MV-4-11 (cell line): ENCODE results near the gene CPA2.
A peak's percentile ranks its signal among the peaks of the same experiment; 100 is the strongest.
"Not testable (repeated sequence)": the region's sequence is repeated elsewhere in the genome, so short reads cannot be mapped to it uniquely, and the experiment has no call there.

Experiments used
- DNase-seq: peaks from one replicate; lab custom pipeline; 2025; lab: John Stamatoyannopoulos, UW

CPA2 gene

GRCh38 chr7:130266258-130266960 is at the start of gene CPA2:
Gene CPA2 (plus strand): TSS chr7:130266863. CDS start chr7:130266882, 19 bp downstream.
- DNase-seq: no peak

GRCh38 chr7:130218806-130219620 is 47.6 kb upstream of the CPA2 start:
- no peak for DNase-seq

DNA sequence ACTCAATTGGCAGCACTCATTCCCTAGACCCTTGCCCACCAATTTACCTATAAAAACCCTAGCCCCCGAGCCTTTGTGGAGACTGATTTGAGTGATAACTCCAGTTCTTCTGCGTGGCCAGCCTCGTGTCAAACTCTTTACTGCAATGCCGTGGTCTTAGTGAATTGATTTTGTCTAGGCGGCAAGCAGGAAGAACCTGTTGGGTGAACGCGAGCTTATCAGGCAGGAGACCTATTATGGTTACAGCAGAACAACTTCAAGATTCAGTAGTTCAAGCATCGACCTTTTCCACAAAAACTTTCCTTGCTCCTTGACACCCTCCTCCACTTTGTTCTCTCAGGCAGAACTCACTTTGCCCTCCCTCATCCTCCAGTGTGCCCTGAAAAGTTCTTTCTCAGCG is 46.8 kb upstream of the CPA2 start:
- DNase-seq: no peak

DNA sequence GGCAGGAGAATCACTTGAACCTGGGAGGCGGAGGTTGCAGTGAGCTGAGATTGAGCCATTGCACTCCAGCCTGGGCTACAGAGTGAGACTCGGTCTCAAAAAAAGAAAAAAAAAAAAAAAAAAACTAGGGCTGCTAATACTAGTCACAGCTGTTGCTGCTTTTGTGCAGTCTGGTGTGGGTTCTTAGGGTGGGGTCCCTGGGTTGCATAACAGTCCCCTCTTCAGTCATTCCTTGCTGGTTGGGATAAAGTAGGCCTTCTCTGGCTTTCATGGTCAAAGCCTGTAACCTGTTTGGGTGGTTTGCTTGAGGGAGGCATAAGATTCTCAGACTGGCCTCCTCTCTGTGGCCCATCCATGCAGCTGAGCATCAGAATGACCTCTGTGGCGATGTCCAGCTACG is 44.9 kb upstream of the CPA2 start:
- no peak for DNase-seq

GRCh38 chr7:130223646-130224045 is 43.0 kb upstream of the CPA2 start:
- no peak for DNase-seq

DNA sequence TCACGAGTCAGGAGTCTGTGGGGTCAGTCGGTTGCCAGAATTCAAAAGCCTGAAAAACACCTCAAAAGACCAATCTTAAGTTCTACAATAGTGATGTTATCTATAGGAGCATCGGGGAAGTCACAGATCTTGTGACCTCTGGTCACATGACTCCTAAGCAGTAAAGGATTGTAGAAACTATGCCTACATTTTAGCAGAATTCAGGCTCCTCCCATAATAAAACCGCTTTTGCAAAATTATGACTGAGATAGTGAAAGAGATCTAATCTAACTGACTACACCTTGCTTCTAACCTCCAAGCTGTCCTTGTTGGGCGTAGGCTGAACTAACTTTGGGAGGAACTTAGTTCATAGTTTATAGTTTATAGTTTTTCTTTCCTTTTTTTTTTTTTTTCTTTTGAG is 42.5 kb upstream of the CPA2 start:
- no peak for DNase-seq

GRCh38 chr7:130224923-130225322 is 41.7 kb upstream of the CPA2 start:
- DNase-seq: not testable (repeated sequence)

GRCh38 chr7:130226333-130226732 is 40.3 kb upstream of the CPA2 start:
- no peak for DNase-seq

- no peak for DNase-seq
Measured at GRCh38 chr7:130227883-130228575, 38.6 kb upstream of the CPA2 start.

DNA sequence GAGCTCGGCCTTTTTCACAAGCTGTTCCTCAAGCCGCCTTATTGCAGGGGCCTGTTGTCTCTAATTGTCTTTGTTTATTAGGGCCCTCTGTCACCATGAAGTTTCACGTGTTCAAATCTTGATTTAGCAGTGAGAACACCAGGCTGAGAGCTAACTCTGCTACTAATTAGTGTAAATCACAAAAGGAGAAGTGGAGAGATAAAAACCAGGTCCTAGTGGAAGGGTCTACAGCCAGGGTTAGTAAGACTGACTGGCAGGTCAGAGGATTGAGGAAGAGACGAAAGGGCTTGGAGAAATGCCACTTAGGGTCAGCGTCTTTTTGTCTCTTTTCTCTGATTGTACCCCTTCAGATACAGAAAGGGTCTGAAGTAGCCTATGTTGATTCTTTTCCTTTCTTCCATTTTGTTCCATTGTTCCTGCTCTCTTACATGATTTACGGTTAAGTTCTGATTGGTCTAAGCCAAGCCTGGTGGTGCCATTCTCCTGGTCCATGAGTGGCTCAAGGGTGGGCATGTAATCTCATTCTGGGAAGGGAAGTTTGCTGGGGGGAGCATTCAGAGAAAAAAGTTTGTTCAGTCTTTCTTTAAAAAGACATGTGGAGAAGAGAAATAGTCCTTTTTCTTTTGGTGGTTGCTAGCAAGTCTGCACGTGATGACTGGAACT is 37.7 kb upstream of the CPA2 start:
- peak; percentile 67 for DNase-seq

- DNase-seq: not testable (repeated sequence)
Measured at GRCh38 chr7:130229981-130230380, 36.7 kb upstream of the CPA2 start.

DNA sequence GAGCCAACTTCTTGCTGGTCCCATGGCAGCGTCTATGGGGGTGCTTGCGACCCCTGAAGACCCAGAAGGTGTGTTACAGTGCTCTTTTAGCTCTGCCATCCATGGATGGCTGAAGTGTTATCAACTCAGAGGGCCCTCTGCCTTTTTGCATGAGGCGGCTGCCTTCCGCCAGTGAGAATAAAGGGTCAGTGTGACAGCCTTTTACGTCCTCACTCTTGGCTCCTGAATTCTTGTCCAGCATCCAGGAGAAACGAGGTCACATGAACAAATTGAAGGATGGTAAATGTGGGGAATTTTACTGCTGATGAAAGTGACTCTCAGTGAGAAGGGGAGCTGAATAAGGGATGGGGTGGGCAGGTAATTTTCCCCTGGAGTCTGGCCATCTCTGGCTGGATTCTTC is 34.9 kb upstream of the CPA2 start:
- no peak for DNase-seq

DNA sequence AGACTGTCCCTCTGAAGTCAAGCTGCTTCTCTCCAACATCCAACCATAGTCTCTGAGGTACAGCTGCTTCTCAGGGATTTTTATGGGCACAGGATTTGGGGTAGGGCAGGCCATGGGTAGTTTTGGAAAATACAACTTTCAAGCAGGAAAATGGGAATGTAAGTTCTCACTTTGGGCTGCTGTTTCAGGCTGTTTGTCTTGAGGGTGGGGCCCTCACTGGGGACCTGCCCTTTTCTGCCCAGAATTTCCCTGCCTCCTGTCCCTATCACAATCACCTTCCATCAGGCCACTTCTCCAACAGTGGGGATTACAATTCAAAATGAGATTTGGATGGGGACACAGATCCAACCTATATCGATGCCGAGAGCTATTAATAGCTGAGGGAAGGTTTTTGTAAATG is 34.5 kb upstream of the CPA2 start:
- no peak for DNase-seq

- no peak for DNase-seq
Measured at GRCh38 chr7:130234078-130234477, 32.6 kb upstream of the CPA2 start.

- DNase-seq: not testable (repeated sequence)
Measured at GRCh38 chr7:130236361-130236760, 30.3 kb upstream of the CPA2 start.

GRCh38 chr7:130240240-130240639 is 26.4 kb upstream of the CPA2 start:
- no peak for DNase-seq

DNA sequence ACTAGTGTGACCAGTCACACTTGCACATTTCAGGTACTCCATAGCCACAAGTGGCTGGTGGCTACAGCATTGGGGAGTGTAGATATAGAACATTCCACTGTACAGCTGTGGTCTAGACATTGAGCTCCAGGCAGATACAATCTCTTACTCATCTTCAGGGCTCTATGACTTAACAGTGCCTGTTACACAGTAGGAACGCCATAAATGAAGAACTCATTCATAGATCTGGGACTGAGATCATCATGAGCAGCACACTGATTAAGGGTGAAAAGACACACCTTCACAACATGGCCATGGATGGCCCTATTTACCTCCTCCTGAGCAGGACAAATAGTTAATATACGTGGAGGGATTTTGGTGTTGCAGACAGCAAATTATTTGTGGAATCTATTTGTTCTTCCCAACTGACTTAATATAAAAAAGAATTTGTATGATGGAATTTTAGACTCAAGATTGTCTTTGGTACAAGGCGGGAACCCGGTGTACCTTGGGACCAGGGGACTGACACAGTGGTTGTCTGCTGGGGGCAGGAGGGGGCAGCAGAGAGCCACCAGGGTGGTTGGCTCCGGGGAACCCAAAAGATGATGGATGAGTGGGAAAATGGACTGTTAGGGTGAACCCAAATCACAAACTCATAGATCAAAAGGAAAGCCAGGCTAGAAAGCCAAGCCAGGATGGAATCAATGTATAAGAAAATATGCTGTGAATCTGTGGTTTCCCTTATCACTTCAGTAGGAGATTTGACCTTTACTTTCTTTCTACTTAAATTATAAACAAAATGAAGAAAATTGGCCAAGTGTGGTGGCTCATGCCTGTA is 24.3 kb upstream of the CPA2 start:
- DNase-seq: no peak

DNA sequence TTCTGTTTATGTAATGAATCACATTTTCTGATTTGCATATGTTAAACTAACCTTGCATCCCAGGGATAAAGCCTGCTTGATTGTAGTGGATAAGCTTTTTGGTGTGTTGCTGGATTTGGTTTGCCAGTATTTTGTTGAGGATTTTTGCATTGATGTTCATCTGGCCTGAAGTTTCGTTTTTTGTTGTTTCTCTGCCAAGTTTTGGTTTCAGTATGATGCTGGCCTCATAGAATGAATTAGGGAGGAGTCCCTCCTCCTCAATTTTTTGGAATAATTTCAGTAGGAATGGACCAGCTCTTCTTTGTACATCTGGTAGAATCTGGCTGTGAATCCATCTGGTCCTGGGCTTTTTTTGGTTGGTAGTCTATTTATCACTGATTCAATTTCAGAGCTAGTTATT is 23.2 kb upstream of the CPA2 start:
- peak; percentile 37 for DNase-seq

DNA sequence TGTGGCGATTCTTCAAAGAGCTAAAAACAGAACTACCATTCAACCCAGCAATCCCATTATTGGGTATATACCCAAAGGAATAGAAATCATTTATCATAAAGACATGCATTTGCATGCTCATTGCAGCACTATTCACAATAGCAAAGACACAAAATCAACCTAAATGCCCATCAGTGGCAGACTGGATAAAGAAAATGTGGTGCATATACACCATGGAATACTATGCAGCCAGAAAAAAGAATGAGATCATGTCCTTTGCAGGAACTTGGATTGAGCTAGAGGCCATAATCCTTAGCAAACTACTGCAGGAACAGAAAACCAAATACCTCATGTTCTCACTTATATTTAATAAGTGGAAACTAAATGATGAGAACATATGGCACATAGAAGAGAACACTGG is 20.2 kb upstream of the CPA2 start:
- not testable (repeated sequence) for DNase-seq

DNA sequence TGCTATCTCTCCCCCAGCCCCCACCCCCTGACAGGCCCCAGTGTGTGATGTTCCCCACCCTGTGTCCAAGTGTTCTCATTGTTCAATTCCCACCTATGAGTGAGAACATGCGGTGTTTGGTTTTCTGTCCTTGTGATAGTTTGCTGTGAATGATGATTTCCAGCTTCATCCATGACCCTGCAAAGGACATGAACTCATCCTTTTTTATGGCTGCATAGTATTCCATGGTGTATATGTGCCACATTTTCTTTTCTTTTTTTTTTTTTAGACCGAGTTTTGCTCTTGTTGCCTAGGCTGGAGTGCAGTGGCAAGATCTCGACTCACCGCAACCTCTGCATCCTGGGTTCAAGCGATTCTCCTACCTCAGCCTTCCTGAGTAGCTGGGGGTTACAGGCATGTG is 17.8 kb upstream of the CPA2 start:
- not testable (repeated sequence) for DNase-seq

DNA sequence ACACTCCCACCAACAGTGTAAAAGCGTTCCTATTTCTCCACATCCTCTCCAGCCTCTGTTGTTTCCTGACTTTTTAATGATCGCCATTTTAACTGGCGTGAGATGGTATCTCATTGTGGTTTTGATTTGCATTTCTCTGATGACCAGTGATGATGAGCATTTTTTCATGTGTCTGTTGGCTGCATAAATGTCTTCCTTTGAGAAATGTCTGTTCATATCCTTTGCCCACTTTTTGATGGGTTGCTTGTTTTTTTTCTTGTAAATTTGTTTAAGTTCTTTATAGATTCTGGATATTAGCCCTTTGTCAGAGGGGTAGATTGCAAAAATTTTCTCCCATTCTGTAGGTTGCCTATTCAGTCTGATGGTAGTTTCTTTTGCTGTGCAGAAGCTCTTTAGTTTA is 17.0 kb upstream of the CPA2 start:
- not testable (repeated sequence) for DNase-seq
